Measurements from ENCODE around the gene CDH13. TPM values are rescaled to one million over a fixed set of nuclear protein-coding genes. Genes with fewer than 3 reads are reported as not detected.

CDH13 gene
- total RNA-seq, 4 donors from 2014 or later, result 3.1 to 13.5 (median 8.9) TPM

- H3K27me3 ChIP-seq, result no peaks in the 10 kb centered on the region
- no peaks in the 10 kb centered on the region for H3K4me1 ChIP-seq
- DNase-seq (ENCODE audit: extremely low spot score), result no peak
- no peak overlapping the region for H3K4me3 ChIP-seq
- no peak overlapping the region for H3K27ac ChIP-seq (replicated peaks in 1 of 4)
- TF ChIP-seq POLR2A (IDR thresholded peaks at IDR 0.05; ENCODE audit: low read depth), result no peak
- no peaks in the 10 kb centered on the region for H3K9me3 ChIP-seq
- WGBS, result 73% methylated on average over 1 of the region's 1 CpG
- no peaks in the 10 kb centered on the region for H3K36me3 ChIP-seq
- intact Hi-C loops (cut with DNase I), result no loop called here
These were observed 396.9 kb downstream of the CDH13 start for GRCh38 chr16:83023640-83024039.

GRCh38 chr16:83027973-83028372 lies 401.2 kb downstream of the CDH13 start:
- WGBS, result 71% methylated on average over 3 of the region's 3 CpGs
- no peak overlapping the region for H3K27ac ChIP-seq (replicated peaks in 1 of 4)
- H3K4me3 ChIP-seq, result no peak overlapping the region
- no peak for DNase-seq (ENCODE audit: extremely low spot score)
- H3K9me3 ChIP-seq, result no peaks in the 10 kb centered on the region
- no peaks in the 10 kb centered on the region for H3K4me1 ChIP-seq
- intact Hi-C loops (cut with DNase I), result no loop called here
- no peaks in the 10 kb centered on the region for H3K36me3 ChIP-seq
- TF ChIP-seq POLR2A (IDR thresholded peaks at IDR 0.05; ENCODE audit: low read depth), result no peak
- no peak for TF ChIP-seq EP300 (IDR thresholded peaks at IDR 0.05)
- no peak for TF ChIP-seq POLR2AphosphoS5 (IDR thresholded peaks at IDR 0.05)
- TF ChIP-seq CTCF (IDR thresholded peaks at IDR 0.05), result no peak
- H3K27me3 ChIP-seq, result no peaks in the 10 kb centered on the region

GRCh38 chr16:83029467-83029866 lies 402.7 kb downstream of the CDH13 start:
- no peak for DNase-seq (ENCODE audit: extremely low spot score)
- H3K27me3 ChIP-seq, result no peaks in the 10 kb centered on the region
- TF ChIP-seq POLR2AphosphoS5 (IDR thresholded peaks at IDR 0.05), result no peak
- TF ChIP-seq EP300 (IDR thresholded peaks at IDR 0.05), result no peak
- no peak for TF ChIP-seq CTCF (IDR thresholded peaks at IDR 0.05)
- no peaks in the 10 kb centered on the region for H3K9me3 ChIP-seq
- H3K4me1 ChIP-seq, result no peaks in the 10 kb centered on the region
- intact Hi-C loops (cut with DNase I), result no loop called here
- no peak overlapping the region for H3K27ac ChIP-seq (replicated peaks in 1 of 4)
- no peaks in the 10 kb centered on the region for H3K36me3 ChIP-seq
- no peak overlapping the region for H3K4me3 ChIP-seq
- 78% methylated on average over 2 of the region's 2 CpGs for WGBS

- Histone ChIP-seq H3K4me1 (no peaks in the 10 kb centered on the region), H3K4me3 (no peak overlapping the region), H3K27ac (replicated peaks in 1 of 4) (no peak overlapping the region), H3K9me3 (no peaks in the 10 kb centered on the region), H3K27me3 (no peaks in the 10 kb centered on the region), H3K36me3 (no peaks in the 10 kb centered on the region)
- DNase-seq (ENCODE audit: extremely low spot score), result no peak
- intact Hi-C loops (cut with DNase I), result no loop called here
- WGBS, result 90% methylated on average over 2 of the region's 3 CpGs
- TF ChIP-seq CTCF (IDR thresholded peaks at IDR 0.05), result no peak
- TF ChIP-seq POLR2A (IDR thresholded peaks at IDR 0.05; ENCODE audit: low read depth), result no peak
- no peak for TF ChIP-seq POLR2AphosphoS5 (IDR thresholded peaks at IDR 0.05)
- TF ChIP-seq EP300 (IDR thresholded peaks at IDR 0.05), result no peak
These were observed 404.8 kb downstream of the CDH13 start for GRCh38 chr16:83031524-83031923.

GRCh38 chr16:83037102-83037501 lies 410.3 kb downstream of the CDH13 start:
- no peak for DNase-seq (ENCODE audit: extremely low spot score)
- Histone ChIP-seq H3K4me3 (no peak overlapping the region), H3K27ac (replicated peaks in 1 of 4) (no peak overlapping the region), H3K27me3 (no peaks in the 10 kb centered on the region), H3K4me1 (no peaks in the 10 kb centered on the region), H3K9me3 (no peaks in the 10 kb centered on the region), H3K36me3 (no peaks in the 10 kb centered on the region)
- 61% methylated on average over 2 of the region's 2 CpGs for WGBS
- no peak for TF ChIP-seq POLR2AphosphoS5 (IDR thresholded peaks at IDR 0.05)
- no peak for TF ChIP-seq CTCF (IDR thresholded peaks at IDR 0.05)
- no peak for TF ChIP-seq EP300 (IDR thresholded peaks at IDR 0.05)
- TF ChIP-seq POLR2A (IDR thresholded peaks at IDR 0.05; ENCODE audit: low read depth), result no peak
- intact Hi-C loops (cut with DNase I), result no loop called here

Data from esophagus muscularis mucosa (tissue), 4 donors.